ENCODE results near the gene LSM14A.
"Not testable (repeated sequence)": the region's sequence is repeated elsewhere in the genome, so short reads cannot be mapped to it uniquely, and the experiment has no call there.

The LSM14A gene

DNA sequence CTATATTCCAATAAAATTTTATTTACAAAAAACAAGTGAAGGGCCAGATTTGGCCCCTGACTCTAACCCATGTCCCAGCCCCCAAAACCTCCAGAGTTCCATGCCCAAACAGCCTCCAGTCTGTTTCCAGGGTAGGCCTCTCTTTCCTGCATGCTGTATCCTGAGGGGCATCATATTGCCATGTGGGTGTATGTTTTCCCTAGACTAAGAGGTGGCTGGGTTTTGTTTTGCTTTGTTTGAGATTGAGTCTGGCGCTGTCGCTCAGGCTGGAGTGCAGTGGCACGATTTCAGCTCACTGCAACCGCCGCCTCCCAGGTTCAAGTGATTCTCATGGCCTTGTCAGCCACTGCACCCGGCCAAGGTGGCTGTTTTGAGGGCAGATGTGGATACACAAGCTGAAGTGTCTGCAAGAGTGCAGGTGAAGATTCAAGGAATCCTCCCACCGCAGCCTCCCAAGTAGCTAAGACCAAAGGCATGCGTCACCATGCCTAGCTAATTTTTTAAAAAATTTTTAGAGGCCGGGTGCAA lies 23.6 kb upstream of the LSM14A start:
- H3K4me3 ChIP-seq (ENCODE audit: low read depth, low read length): no peak overlapping the region
- in situ Hi-C loops (cut with HindIII; ENCODE audit: low sequenced_read_pairs): no loop called here
- no peak for DNase-seq (ENCODE audit: low read depth)
- TF ChIP-seq, protein P1, sequence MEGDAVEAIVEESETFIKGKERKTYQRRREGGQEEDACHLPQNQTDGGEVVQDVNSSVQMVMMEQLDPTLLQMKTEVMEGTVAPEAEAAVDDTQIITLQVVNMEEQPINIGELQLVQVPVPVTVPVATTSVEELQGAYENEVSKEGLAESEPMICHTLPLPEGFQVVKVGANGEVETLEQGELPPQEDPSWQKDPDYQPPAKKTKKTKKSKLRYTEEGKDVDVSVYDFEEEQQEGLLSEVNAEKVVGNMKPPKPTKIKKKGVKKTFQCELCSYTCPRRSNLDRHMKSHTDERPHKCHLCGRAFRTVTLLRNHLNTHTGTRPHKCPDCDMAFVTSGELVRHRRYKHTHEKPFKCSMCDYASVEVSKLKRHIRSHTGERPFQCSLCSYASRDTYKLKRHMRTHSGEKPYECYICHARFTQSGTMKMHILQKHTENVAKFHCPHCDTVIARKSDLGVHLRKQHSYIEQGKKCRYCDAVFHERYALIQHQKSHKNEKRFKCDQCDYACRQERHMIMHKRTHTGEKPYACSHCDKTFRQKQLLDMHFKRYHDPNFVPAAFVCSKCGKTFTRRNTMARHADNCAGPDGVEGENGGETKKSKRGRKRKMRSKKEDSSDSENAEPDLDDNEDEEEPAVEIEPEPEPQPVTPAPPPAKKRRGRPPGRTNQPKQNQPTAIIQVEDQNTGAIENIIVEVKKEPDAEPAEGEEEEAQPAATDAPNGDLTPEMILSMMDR (IDR thresholded peaks at IDR 0.05; ENCODE audit: low read depth, low read length, missing control alignments): no peak

GRCh38 chr19:34149873-34150272 lies 22.4 kb upstream of the LSM14A start:
- in situ Hi-C loops (cut with HindIII; ENCODE audit: low sequenced_read_pairs): no loop called here
- no peak overlapping the region for H3K4me3 ChIP-seq (ENCODE audit: low read depth, low read length)

GRCh38 chr19:34150558-34150957 lies 21.7 kb upstream of the LSM14A start:
- TF ChIP-seq, protein P1 (IDR thresholded peaks at IDR 0.05; ENCODE audit: low read depth, low read length, missing control alignments): no peak
- in situ Hi-C loops (cut with HindIII; ENCODE audit: low sequenced_read_pairs): no loop called here
- no peak overlapping the region for H3K4me3 ChIP-seq (ENCODE audit: low read depth, low read length)
- no peak for DNase-seq (ENCODE audit: low read depth)

More at GRCh38 chr19:34149873-34150272, 22.4 kb upstream of the LSM14A start:
- DNase-seq (ENCODE audit: low read depth): no peak
- TF ChIP-seq, protein P1 (IDR thresholded peaks at IDR 0.05; ENCODE audit: low read depth, low read length, missing control alignments): no peak

GRCh38 chr19:34151439-34151838 lies 20.9 kb upstream of the LSM14A start:
- DNase-seq (ENCODE audit: low read depth): no peak
- in situ Hi-C loops (cut with HindIII; ENCODE audit: low sequenced_read_pairs): no loop called here
- H3K4me3 ChIP-seq (ENCODE audit: low read depth, low read length): no peak overlapping the region
- TF ChIP-seq, protein P1 (IDR thresholded peaks at IDR 0.05; ENCODE audit: low read depth, low read length, missing control alignments): no peak

GRCh38 chr19:34154401-34154800 lies 17.9 kb upstream of the LSM14A start:
- DNase-seq (ENCODE audit: low read depth): no peak
- no peak overlapping the region for H3K4me3 ChIP-seq (ENCODE audit: low read depth, low read length)
- in situ Hi-C loops (cut with HindIII; ENCODE audit: low sequenced_read_pairs): no loop called here
- TF ChIP-seq, protein P1 (IDR thresholded peaks at IDR 0.05; ENCODE audit: low read depth, low read length, missing control alignments): no peak

DNA sequence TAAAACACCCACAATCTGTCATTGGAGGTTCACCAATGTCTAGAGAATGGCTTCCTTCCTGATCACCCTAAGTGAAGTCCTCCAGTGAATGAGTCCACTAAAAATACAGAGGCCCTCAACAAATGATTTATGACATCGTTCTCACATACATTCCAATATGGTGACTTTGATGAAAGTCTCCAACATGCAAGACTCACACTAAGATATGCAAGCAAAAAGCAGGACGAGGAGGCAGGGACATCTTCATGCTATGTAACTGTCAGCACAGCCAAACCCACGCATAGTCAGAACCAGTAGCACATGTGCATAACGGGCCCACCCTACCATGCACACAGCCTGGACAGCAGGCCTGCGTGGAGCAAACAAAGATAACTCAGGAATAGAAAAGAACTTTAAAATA lies 16.6 kb upstream of the LSM14A start:
- TF ChIP-seq, protein P1 (IDR thresholded peaks at IDR 0.05; ENCODE audit: low read depth, low read length, missing control alignments): no peak
- in situ Hi-C loops (cut with HindIII; ENCODE audit: low sequenced_read_pairs): no loop called here
- no peak overlapping the region for H3K4me3 ChIP-seq (ENCODE audit: low read depth, low read length)
- no peak for DNase-seq (ENCODE audit: low read depth)

DNA sequence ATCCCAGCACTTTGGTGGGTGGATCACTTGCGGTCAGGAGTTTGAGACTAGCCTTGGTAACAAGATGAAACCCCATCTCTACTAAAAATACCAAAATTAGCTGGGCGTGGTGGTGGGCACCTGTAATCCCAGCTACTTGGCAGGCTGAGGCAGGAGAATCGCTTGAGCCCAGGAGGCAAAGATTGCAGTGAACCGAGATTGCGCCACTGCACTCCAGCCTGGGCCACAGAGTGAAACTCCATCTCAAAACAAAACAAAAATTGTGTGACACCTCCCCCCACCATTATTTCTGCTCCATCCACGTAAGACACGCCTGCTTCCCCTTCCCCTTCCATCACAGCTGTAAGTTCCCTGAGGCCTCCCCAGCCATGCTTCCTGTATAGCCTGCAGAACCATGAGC lies 13.3 kb upstream of the LSM14A start:
- H3K4me3 ChIP-seq (ENCODE audit: low read depth, low read length); DNase-seq (ENCODE audit: low read depth); in situ Hi-C loops (cut with HindIII; ENCODE audit: low sequenced_read_pairs): not testable (repeated sequence)

GRCh38 chr19:34159541-34159940 lies 12.8 kb upstream of the LSM14A start:
- H3K4me3 ChIP-seq (ENCODE audit: low read depth, low read length); in situ Hi-C loops (cut with HindIII; ENCODE audit: low sequenced_read_pairs); DNase-seq (ENCODE audit: low read depth): not testable (repeated sequence)

GRCh38 chr19:34161902-34162301 lies 10.4 kb upstream of the LSM14A start:
- in situ Hi-C loops (cut with HindIII; ENCODE audit: low sequenced_read_pairs); DNase-seq (ENCODE audit: low read depth): not testable (repeated sequence)

More at GRCh38 chr19:34161902-34162301, 10.4 kb upstream of the LSM14A start:
- not testable (repeated sequence) for H3K4me3 ChIP-seq (ENCODE audit: low read depth, low read length)

Data from astrocyte of the cerebellum (primary cell).